HG02588 (cell line): ENCODE measurements around the gene MTMR3.

Source experiments
- ATAC-seq: cut with Tn5 transposase; IDR thresholded peaks from one replicate; pipeline ENCODE4 v1.9.1; 2021; ENCODE audit warnings: mild to moderate bottlenecking, moderate library complexity; ENCODE audit not compliant: unreplicated experiment

MTMR3 gene

DNA sequence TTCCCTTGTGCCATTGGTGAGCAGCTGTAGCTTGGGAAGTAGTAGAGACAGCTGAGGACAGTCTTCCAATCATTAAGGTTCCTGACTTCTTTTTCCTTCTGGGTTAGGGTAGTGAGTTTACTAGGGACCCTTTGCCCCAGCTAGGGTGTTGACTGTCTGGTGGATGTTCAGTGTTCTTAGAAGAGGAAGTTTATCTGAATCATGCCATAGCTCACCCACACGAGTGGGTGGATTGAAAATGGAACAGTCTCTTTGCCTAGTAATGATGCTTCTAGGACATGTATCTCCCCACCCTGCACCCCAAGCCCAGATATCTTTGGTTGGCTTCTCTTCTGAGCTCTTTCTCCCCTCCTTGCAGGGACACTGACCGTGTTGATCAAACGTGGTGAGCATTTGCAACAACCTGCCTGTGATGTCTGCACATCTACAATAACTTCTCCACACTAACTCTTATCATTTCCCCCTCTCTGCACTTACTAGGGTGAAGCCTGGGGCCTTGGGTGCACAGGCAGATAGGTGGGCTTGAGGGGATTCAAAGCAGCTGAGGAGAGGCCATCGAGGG lies 140.2 kb downstream of the MTMR3 start:
- ATAC-seq: no peak

DNA sequence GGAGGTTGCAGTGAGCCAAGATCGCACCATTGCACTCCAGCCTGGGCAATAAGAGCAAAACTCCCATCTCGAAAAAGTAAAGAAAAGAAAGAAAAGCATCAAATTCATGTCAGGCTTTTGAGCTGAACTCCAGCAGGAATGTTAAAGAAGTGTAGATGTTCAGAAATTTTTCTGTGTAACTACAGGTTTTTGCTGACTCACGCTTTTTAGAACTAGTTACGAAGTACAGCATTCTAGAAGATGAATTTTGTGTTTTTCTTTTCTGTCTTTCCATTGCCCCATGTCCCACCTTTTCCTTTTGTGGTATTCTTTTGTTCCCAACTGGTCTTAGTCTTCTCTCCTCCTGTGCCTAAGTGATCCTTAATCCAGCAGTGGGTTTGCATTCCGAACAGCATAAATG lies 141.3 kb downstream of the MTMR3 start:
- no peak for ATAC-seq

DNA sequence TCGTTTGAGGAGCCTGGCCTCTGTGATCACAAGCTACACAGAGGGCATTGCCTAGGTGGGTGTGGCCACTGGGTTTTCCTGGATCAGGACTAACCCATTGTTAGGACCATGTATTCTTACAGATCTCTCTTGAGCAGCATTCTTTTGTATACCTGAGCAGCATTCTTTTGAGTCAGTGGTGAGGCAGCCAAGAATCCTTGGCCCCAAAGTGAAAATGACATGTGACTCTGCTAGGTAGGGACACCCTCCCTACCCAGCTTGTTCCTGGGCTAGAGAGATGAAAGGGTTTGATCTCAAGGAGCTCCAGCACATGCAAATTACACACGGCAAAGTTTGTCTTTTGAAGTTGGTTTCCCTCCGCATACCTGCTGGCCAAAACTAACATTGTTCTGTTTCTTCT lies 142.2 kb downstream of the MTMR3 start:
- ATAC-seq: no peak

DNA sequence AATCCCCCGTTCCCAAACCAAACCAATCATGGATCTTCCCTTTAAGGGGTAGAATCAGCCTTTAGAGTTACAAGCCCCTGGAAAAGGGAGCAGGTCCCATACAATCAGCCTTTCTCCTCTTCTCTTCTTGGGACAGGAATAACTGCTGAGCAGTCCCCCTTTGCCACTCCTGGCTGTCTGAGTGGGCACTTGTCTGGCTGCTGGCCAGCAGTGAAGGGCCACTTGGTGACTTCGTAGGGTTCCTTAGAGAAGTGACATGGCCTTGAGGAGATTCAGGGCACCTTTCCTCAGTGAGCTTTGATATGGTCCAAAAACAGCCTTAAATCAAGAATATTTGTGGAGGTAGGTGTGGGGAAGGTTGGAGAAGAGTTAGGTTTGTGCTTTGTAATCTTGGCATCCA lies 143.8 kb downstream of the MTMR3 start:
- no peak for ATAC-seq

DNA sequence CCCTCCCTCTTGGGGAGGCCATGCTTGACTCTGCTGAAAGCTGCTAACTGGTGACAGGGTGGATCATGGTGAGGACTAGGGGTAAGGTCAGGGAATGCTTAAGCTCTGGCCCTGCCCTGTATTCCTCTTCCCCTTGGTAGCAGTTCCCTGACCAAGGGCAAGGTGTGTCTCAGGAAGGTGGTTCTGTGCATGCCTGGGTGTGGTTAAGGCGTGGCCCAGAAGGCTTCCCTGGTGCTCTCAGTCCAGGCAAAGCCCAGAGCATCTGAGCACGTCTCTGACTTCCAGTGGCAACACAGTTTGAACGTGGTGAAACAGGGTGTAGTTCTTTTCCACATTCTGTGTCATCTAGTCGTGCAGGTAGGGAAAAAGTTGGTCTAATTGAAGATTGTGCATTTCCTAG lies 144.2 kb downstream of the MTMR3 start:
- no peak for ATAC-seq

DNA sequence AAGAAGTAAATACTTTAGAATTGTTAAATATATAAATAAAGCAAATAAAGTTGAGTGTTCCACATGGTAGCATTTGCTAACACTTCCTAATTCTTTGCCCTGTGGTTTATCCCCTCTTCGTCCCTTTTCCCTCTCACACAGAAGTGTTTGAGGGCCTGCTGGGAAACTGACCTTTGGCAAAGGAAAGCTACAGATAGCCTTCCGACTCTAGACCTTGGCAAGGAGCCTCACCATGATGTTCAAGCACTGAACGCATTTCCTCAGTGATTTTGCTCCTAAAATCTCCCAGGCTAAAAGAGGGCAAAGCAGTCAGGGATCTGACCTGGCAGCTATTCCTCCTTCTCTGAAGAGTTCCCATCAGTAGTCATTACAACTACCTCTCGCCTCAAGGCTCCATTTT lies 144.8 kb downstream of the MTMR3 start:
- no peak for ATAC-seq

DNA sequence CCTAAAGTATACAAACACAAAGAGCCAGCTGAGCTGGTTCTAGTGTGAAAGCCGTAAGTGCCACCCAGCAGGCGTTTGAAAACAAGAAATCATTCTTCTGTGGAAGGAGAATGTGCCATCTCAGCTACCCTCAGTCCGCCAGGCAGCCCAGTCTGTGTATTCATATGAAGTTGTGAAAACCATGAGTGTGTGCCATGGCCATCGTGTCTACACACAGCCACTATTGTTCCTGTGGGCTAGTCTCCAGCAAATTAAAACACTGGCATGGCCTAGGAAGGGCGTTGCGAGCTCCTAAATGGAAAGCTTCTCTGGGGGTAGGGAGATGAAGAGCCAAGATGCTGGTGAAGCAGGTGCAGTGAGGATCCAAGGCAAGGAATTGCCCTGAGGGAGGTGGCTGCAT lies 145.8 kb downstream of the MTMR3 start:
- ATAC-seq: no peak

DNA sequence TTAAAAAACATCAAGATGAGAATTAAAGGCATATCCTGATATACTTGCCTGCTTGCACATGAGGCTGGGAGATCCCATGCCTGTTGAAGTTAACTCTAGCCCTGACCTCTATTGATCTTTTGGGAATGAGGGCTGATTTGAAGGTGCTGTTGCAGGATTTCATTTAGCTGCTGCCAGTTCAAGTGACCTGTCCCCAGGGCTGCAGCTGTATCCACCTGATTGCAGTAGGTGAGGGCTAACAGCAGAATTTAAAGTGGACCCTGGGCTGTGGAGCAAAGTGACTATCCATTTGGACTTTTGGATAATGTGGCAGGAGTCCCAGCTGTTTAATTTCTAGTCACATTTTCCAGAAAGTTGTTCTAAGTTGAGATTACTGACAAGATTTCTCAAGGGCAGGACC lies 146.5 kb downstream of the MTMR3 start:
- ATAC-seq: no peak

DNA sequence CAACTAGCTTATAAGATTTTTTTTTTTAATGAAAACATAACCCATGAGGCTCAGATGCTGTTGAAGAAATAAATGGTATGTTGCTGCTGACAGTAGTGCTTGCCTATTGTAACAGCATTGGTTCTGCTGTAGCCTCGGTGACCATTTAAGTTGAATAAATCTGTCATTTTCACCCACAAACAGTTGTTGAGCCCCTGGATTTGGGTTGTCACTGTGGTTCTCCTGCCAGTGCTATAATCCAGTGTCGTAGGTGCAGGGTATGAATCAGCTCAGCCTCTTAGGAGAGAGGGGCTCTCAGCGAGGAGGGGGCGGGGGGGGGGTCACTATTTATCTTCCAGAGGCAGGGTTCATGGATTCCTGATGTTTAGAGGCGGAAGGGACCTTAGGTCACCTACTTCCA lies 147.4 kb downstream of the MTMR3 start:
- ATAC-seq: no peak

DNA sequence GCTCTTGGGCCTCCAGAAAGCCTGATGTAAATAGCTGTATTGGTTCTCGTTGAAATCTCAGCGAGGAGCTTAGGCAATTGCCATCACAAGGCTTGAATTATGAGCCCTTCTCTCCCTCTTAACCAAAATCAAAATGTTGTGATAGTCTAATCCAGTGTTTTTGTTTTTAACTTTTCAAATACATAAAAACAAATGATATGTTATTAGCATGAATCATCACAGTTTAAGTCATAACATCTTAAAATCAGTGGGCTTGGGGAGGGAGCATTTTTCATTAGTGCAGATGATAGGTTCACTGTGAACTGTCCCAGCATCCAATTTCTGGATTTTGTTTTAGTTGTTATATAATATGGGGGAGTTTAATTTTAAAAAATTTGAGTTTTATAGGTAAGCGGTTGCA lies 148.4 kb downstream of the MTMR3 start:
- ATAC-seq: no peak

DNA sequence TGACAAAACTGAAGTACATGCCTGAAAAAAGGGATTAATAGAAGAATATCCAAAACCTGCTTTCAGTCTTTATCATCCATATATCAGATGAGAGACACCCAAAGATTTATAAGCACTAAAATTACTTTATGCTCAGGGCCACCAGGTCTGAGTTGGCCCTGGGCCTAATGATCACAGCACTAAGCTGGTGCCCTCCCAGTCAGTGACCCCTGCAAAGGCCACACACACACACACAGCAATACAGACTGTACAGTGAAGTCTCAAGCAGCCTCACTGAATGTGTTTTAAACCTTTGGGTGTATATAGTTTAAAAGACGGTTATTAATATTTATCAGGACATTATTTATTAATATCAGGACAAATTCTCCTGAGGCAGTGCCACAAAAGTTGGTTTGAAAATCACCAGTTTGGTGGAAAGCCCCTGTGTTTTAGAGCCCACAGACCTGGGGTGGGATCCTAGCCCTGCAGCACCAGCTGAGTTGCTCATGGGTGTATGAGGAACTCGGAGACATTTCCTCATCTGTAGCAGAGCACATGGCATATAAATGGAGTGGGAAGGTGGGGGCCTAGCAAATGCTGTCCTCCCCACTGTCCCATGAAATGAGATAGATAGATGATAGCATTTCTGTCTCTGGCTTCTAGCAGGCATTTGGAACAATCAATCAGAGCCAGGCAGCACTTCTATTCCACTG lies 148.9 kb downstream of the MTMR3 start:
- no peak for ATAC-seq

DNA sequence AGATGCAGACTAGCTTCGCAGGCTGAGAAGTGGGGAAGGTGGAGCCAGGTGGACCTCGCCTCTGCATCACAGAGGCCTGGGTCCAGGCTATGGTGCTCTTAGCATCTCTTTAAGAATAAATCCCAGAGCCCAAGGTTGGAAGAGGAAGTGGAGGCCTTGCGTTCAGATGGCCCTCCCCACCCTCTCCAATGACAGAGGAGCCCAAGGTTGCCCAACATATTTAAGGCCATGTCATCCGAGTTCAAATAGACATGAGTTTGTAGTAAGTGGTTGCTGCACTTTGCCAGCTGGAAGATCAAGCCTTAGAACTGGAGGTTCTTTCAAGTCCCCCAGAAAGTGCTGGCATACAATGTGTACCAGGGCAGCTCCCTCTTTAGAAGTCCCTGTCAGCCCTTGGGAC lies 150.2 kb downstream of the MTMR3 start:
- ATAC-seq: no peak

DNA sequence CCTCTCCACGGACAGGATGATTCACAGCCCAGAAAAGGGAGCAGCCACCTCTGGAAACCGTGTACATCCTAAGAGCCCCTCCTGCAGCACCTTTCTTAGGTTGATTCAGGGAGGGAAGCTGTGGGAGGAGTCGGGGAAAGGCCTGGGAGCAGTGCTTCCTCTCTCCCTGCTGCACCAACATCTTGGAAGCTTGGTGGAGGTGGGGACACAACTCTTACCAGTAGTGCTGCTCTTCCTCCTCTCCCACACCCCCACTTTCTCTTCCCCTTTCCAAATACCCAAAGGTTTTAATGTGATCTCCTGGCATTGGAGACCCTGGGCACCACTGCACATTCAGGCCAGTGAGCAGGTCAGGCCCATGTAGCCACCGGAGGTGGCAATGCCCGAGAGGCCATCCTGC lies 150.9 kb downstream of the MTMR3 start:
- no peak for ATAC-seq

DNA sequence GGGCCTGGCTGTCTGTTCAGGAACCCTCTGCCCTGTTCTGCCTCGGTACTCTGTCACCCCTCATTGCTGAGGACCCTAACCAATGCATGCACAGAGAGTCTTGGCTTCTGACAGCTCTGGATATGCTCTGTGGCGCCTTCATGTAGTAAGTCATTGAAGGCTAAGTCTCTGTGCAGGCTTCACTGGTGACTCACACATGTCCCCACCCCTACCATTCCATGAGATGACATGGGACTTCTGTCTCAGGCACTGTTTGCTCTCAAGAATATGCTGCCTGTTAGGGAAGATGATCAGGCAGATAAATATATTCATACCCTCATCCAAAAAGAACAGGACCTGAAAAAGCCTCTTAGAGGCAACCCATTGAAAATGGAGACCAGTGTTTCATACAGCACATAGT lies 153.7 kb downstream of the MTMR3 start:
- no peak for ATAC-seq

DNA sequence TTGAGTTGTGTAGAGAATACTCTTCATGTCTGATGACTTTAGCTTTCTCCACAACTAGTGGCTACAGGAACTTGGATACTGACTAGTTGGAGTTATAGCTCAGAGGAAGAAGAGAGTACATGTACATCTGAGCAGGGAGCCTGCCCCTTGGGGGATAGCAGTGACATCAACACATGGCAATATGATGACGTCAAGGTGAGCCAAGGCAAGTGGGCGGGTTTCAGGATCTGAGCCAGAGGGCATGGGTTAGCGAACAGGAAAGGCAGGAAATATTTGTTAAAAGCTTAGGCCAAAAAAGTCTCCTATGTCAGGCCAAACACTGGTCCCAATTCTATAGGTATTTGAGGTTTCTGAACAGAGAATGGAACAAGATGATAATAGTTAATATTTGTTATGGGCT lies 155.2 kb downstream of the MTMR3 start:
- no peak for ATAC-seq

DNA sequence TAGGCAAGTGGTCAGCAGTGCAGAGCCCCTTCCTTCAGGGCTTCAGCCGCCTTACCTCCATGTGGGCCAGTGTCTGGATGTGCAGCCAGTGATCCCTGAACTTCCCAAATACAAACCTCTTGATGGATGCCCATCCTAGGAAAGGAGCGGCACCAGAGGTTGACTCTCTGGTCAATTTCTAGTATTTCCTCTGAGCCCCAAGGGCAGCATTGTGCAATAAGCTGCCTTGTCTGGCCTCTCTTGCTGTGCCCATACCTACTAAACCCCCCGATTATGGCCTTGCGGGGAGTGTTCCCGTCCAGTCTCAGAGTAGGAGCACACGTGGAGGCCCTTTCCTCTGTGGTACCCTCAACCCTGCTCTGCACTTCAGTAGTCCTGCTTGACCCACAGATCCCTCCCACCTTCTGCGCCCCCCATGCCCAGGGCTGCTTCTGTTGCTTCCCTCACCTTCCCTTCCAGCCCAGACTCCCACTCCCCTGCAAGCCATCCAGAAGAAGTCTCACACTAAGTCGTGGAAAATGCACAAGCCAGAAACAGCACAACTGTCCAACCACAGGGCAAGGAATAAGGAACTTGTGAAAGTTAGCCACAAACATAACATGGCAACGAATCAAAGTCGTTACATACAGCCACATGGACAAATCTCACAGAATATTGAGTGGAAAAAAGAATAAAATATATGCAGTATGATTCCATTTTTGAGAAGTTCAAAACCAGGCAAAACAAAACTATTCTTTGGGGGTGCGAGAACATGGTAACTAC lies 157.7 kb downstream of the MTMR3 start:
- no peak for ATAC-seq

DNA sequence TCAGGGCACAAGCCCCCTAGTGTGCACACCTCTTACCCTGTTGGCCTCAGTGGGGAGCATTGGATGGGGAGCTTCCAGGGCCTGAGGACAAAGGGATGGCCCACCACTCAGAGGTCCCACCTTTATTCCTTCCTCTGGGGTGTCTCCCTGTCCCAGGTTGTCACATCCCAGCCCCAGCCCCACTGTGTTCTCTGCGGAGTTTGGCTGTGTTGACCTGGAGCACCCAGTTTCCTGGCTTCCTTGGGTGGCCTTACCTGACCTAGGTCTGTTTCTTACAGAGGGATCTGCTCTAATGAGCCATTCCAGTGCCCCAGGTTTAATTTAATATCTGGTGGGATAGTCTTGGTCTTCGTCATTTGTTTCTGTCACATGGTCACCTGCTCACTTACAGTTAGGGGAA lies 158.5 kb downstream of the MTMR3 start:
- no peak for ATAC-seq

DNA sequence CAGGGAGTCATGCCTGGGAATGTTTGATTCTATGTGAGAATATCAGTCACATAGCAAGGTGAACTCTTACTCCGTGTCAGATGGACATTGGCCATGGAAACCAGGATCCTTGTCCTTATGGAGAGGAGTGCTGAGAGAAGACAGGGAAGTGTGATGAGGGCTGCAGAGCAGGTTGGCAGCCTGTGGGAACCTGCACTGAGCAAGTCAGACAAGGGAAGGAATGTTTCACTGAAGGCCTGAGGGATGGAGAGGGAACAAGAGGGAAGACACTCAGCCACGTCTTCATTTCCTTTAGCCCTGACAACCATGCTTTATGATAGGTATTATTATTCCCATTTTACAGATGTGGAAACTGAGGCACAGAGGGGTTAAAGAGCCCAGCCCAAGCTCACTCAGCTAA lies 158.9 kb downstream of the MTMR3 start:
- ATAC-seq: no peak

DNA sequence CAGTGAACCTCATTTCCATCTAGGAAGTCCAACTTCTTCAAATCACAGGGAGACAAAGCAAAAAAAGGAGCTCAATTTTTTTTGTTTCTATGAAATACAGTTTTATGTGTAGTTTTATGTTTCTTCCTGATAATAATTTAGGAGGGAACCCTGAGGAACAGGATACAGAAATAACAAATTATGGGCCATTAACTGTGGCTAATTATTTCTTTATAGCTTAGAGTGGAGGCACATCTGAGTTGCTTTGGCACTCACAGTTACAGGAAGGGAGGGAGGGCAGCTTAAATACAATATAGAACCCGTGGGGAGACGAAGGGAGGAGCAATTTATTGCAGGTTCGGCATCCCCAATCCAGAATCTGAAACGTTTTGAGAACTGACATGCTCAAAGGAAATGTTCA lies 160.2 kb downstream of the MTMR3 start:
- no peak for ATAC-seq

DNA sequence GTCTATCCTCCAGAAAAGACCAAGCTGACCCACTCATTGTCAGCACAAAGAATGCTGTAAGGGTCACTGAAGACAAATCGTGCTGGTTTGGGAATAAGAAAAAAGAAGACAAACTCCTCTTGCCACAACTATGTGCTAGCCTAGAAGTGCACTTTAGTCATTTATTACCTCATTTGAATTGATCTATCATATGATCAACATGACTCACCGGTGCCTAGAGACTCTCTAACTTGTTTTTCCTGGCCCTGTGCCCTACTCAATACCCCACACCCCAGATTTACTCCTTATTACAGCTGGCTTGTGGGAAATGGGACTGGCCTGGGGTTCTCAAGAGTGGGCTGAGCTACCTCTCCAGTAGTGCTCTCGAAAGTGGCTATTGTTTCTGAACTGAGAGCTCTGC lies 161.4 kb downstream of the MTMR3 start:
- ATAC-seq: no peak

DNA sequence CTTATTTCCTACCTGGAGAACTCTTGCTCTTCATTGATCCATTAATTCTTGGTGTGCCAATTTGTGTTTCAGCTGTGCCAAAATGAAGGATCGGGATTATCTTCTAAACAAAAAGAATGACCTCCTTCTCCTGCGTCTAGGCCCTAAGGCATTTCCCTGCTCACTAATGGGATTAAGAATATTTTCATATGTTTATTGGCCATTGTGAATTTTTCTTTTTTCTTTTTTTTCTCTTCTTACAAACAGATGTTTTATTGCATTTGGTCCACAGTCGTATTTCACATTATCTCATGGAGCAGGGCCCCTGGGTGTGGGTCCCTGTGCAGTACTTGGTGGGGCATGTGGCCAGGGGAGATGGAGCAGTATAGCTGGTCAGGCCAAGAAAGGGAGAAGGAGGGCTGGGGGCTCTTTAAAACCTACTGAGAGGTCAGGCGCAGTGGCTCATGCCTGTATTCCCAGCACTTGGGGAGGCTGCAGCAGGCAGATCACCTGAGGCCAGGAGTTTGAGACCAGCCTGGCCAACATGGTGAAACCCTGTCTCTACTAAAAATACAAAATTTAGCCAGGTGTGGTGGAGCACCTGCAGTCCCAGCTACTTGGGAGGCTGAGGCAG lies 162.0 kb downstream of the MTMR3 start:
- ATAC-seq: no peak

DNA sequence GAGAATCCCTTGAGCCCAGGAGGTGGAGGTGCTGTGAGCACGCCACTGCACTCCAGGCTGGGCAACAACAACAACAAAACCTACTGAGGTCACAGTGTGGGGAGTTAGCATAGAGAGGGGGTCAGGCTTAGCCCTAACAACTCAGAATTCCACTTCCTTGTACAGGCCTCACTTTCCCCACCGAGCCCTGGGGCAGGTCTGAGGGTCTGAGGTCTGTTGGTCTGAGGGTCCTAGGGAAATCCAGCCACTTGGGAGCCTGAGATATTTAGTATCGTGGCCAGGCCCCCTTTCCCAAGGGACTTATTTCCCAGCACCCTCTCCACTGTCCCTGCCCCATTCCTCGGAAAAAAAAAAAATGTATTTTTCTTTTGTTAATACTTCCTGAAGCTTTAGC lies 162.5 kb downstream of the MTMR3 start:
- ATAC-seq: no peak
